Endothelial cell of umbilical vein (primary cell): ENCODE results near the gene CCDC7. TPM values are rescaled to one million over a fixed set of nuclear protein-coding genes. Genes with fewer than 3 reads are reported as not detected.

Experiments used
- BruUV-seq: library from RNA; stranded (reverse); fragments of 400-500 nt; replicated peaks from 2 replicates; lab custom pipeline; 2021; lab: Mats Ljungman, UMichigan
- CTCF ChIA-PET: fragments of 300-600, 350-600 bp; sonication (Branson Sonifier 250); formaldehyde crosslinking; loops from one replicate; lab custom pipeline; 2021; ENCODE audit warnings: antibody characterized with exemption, inconsistent platforms; lab: Charles Lee
- POLR2A ChIA-PET: fragments of 300-600, 350-600 bp; sonication (Branson Sonifier 250); formaldehyde crosslinking; loops from one replicate; lab custom pipeline; 2021; ENCODE audit warnings: antibody characterized with exemption, inconsistent platforms; lab: Charles Lee
- DNase-seq: peaks from one replicate; pipeline ENCODE4 v3.0.0-alpha.2; 2011; ENCODE audit warnings: low read depth, low spot score
- FAIRE-seq: peaks from 2 replicates; lab custom pipeline; 2011; peaks lifted over from hg19 to GRCh38; lab: Jason Lieb, UNC
- H2AFZ ChIP-seq: 2 replicates; pipeline ENCODE4 v1.6.0; 2012; ENCODE audit warnings: low read depth, low read length, control low read depth, inconsistent platforms
- H3K27ac ChIP-seq: 2 replicates; pipeline ENCODE4 v1.5.1; 2011; ENCODE audit warnings: low read depth, mild to moderate bottlenecking, control low read depth, low read length, moderate library complexity; ENCODE audit not compliant: insufficient read depth
- H3K27me3 ChIP-seq, 2 experiments: 2 replicates each; pipeline versions ENCODE4 v1.6.0 to v1.6.1; 2011; ENCODE audit warnings: low read length in 2 of 2, mixed read lengths in 1 of 2; ENCODE audit not compliant: control insufficient read depth in 2 of 2, insufficient read depth in 2 of 2
- H3K36me3 ChIP-seq, 2 experiments: 2 replicates in 1 of 2; 3 replicates in 1 of 2; pipeline ENCODE4 v1.5.1; 2011; ENCODE audit warnings: low read length in 2 of 2, mild to moderate bottlenecking in 1 of 2, moderate library complexity in 1 of 2; ENCODE audit not compliant: control insufficient read depth in 2 of 2, insufficient read depth in 2 of 2; ENCODE audit errors: extremely low read depth in 1 of 2
- H3K4me1 ChIP-seq: 3 replicates; pipeline ENCODE4 v1.5.1; 2011; ENCODE audit warnings: mild to moderate bottlenecking, low read length; ENCODE audit not compliant: control insufficient read depth, insufficient read depth; ENCODE audit errors: extremely low read depth
- H3K4me2 ChIP-seq: 2 replicates; pipeline ENCODE4 v1.6.1; 2011; ENCODE audit warnings: low read length, control low read depth, mixed read lengths; ENCODE audit not compliant: insufficient read depth
- H3K4me3 ChIP-seq, 3 experiments: fragments of 200-600 bp in 1 of 3; sonication (generic), shearing (Covaris generic) in 1 of 3; replicated peaks in 1 of 3; 2 replicates each; pipeline ENCODE4 v1.5.1; 2011 to 2016; ENCODE audit warnings: control low read depth in 3 of 3, low read length in 3 of 3, mild to moderate bottlenecking in 2 of 3, inconsistent platforms in 1 of 3, low read depth in 1 of 3, moderate library complexity in 1 of 3; ENCODE audit not compliant: insufficient read depth in 1 of 3
- H3K79me2 ChIP-seq: 2 replicates; pipeline ENCODE4 v1.6.0; 2012; ENCODE audit warnings: low read length, inconsistent platforms; ENCODE audit not compliant: control insufficient read depth, insufficient read depth
- H3K9ac ChIP-seq: replicated peaks from 2 replicates; pipeline ENCODE3; 2011; ENCODE audit warnings: low read length, control low read depth; ENCODE audit not compliant: insufficient read depth; ENCODE audit errors: extremely low read depth
- H3K9me1 ChIP-seq: replicated peaks from 3 replicates; pipeline ENCODE4 v1.6.0; 2011; ENCODE audit warnings: mild to moderate bottlenecking, low read length; ENCODE audit not compliant: control insufficient read depth, insufficient read depth; ENCODE audit errors: extremely low read depth
- H3K9me3 ChIP-seq: replicated peaks from 2 replicates; pipeline ENCODE4 v1.5.1; 2012; ENCODE audit warnings: low read length, inconsistent platforms; ENCODE audit not compliant: control insufficient read depth, insufficient read depth
- H4K20me1 ChIP-seq: replicated peaks from 2 replicates; pipeline ENCODE3; 2011; ENCODE audit warnings: mild to moderate bottlenecking, low read length; ENCODE audit not compliant: control insufficient read depth, insufficient read depth; ENCODE audit errors: extremely low read depth
- EZH2 ChIP-seq: IDR thresholded peaks from 2 replicates; pipeline ENCODE4 v1.6.1; 2012; ENCODE audit warnings: borderline replicate concordance, low read depth, mild to moderate bottlenecking, moderate library complexity, low read length, inconsistent platforms; ENCODE audit not compliant: severe bottlenecking
- FOS ChIP-seq: IDR thresholded peaks from 2 replicates; pipeline ENCODE4 v1.6.1; 2011; ENCODE audit warnings: mild to moderate bottlenecking, low read length, moderate library complexity, borderline replicate concordance; ENCODE audit not compliant: insufficient read depth
- GATA2 ChIP-seq: IDR thresholded peaks from 2 replicates; pipeline ENCODE4 v1.7.0; 2011; ENCODE audit warnings: low read depth, mild to moderate bottlenecking, moderate library complexity, mixed read lengths, low read length; ENCODE audit not compliant: insufficient read length, insufficient read depth
- JUN ChIP-seq: IDR thresholded peaks from 2 replicates; pipeline ENCODE4 v1.6.1; 2011; ENCODE audit warnings: borderline replicate concordance, low read depth; ENCODE audit not compliant: insufficient read length, insufficient read depth
- POLR2A ChIP-seq: IDR thresholded peaks from 2 replicates; pipeline ENCODE4 v1.6.1; 2012; ENCODE audit warnings: low read depth, mild to moderate bottlenecking, control low read depth, low read length
- POLR2AphosphoS5 ChIP-seq: IDR thresholded peaks from 2 replicates; pipeline ENCODE4 v1.6.1; 2012; ENCODE audit warnings: low read depth, mild to moderate bottlenecking, control low read depth, low read length, moderate library complexity; ENCODE audit not compliant: insufficient read depth
- dilution Hi-C: fragments of 300-500 bp; cut with MboI; formaldehyde crosslinking; loops from one replicate; pipeline ENCODE4 v1.15.0; 2019; ENCODE audit warnings: low sequenced_read_pairs; ENCODE audit not compliant: extremely low pct_ligation_motif_present
- intact Hi-C: fragments of 100-400 bp; cut with micrococcal nuclease; formaldehyde crosslinking; loops from one replicate; pipeline ENCODE4 v1.10.0; 2022
- polyA plus RNA-seq, 4 experiments: library from polyadenylated mRNA; depleted of rRNA in 3 of 4; stranded (reverse) in 3 of 4; unstranded in 1 of 4; fragments of >200 nt; gene quantifications; 2 replicates each; pipeline versions ENCODE4 v1.2.1 to v1.2.3, GENCODE V29; 2011 to 2012; ENCODE audit warnings: missing spikeins in 1 of 4
- total RNA-seq: library from RNA; stranded (reverse); gene quantifications from 2 replicates; pipeline ENCODE4 v1.2.3, GENCODE V29; 2021

Gene CCDC7
- total and polyA plus RNA-seq, 2 donors (not counting 3 experiments of a cell fraction or from before 2014, with no cell fraction given), result 0.35 to 8.2 TPM

DNA sequence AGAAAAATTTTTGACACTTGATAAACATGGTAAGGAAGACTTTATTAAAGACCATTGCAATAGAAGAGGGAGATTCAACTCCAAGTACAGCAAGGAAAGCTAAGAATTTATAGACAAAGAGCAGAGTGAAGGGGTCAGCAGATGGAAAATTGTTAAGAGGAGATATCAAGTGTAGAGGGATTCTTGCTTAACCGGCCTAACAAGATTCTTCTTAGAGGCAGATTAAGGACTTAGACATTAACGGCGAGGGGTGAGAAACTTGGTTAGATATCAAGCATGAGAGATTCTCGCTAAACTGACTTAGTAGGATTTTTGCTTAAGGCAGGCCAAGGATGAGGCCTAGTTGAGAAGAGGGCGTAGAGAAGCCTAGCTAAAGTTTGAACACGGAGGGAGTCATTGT, 436.1 kb downstream of the CCDC7 start:
- Histone ChIP-seq H3K36me3 (no peaks in the 10 kb centered on the region), H2AFZ (no peak overlapping the region), H3K9me3 (no peaks in the 10 kb centered on the region), H3K9me1 (no peaks in the 10 kb centered on the region), H3K27me3 (no peaks in the 10 kb centered on the region), H3K4me1 (no peaks in the 10 kb centered on the region), H3K4me2 (no peak overlapping the region), H3K4me3 (no peak overlapping the region), H3K27ac (no peak overlapping the region), H3K79me2 (no peaks in the 10 kb centered on the region), H4K20me1 (no peaks in the 10 kb centered on the region), H3K9ac (no peak overlapping the region)
- FAIRE-seq (no peak), DNase-seq (no peak)
- intact Hi-C loops (no loop called here), dilution Hi-C loops (no loop called here)
- no TSS peak for BruUV-seq
- POLR2A ChIA-PET, result no interaction called here
- no peak for TF ChIP-seq POLR2AphosphoS5
- CTCF ChIA-PET, result interaction anchor here (1.6 kb wide), 1 partner anchor 127 kb away, joined by 4 read pairs; no protein-coding TSS in a partner anchor

DNA sequence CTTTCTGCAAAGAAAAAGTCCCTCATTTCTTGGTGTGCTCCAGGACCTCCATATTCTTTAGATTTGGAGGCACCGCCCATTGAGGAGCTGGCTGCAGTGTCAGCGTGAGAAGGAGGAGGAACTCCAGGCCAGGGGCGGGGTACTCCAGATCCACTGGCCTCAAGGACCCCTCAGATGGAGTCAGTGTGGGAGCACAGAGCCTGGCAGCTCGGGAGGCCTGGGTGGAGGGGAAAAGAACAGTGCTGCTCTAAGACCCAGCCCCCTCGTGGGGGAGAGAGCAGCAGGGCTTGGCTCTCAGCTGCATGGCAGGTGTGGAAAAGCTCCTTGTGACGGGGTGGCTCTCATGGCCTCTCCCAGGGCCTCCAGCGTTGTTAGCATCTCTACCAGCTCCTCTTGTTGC, 441.5 kb downstream of the CCDC7 start:
- H3K4me3 ChIP-seq, result no peak overlapping the region
- H3K27me3 ChIP-seq, result no peaks in the 10 kb centered on the region
- TF ChIP-seq GATA2 (no peak), EZH2 (no peak), POLR2A (no peak), FOS (no peak), JUN (no peak)
- no peak for DNase-seq
- H3K9me3 ChIP-seq, result no peaks in the 10 kb centered on the region
- CTCF ChIA-PET, result interaction anchor here (1.8 to 2.4 kb wide), 2 partner anchors 9 to 121 kb away, joined by 5 to 11 read pairs; no protein-coding TSS in a partner anchor
- no peak overlapping the region for H3K9ac ChIP-seq
- dilution Hi-C loops (no loop called here), intact Hi-C loops (no loop called here)
- no peaks in the 10 kb centered on the region for H3K4me1 ChIP-seq
- H3K27ac ChIP-seq, result no peak overlapping the region
- no peaks in the 10 kb centered on the region for H4K20me1 ChIP-seq
- H3K9me1 ChIP-seq, result no peaks in the 10 kb centered on the region
- H2AFZ ChIP-seq, result no peak overlapping the region
- H3K79me2 ChIP-seq, result no peaks in the 10 kb centered on the region
- FAIRE-seq, result no peak
- POLR2A ChIA-PET, result no interaction called here
- H3K4me2 ChIP-seq, result no peak overlapping the region
- H3K36me3 ChIP-seq, result no peaks in the 10 kb centered on the region
- no TSS peak for BruUV-seq
